ENCODE results near the gene TRIM28.

The TRIM28 gene

DNA sequence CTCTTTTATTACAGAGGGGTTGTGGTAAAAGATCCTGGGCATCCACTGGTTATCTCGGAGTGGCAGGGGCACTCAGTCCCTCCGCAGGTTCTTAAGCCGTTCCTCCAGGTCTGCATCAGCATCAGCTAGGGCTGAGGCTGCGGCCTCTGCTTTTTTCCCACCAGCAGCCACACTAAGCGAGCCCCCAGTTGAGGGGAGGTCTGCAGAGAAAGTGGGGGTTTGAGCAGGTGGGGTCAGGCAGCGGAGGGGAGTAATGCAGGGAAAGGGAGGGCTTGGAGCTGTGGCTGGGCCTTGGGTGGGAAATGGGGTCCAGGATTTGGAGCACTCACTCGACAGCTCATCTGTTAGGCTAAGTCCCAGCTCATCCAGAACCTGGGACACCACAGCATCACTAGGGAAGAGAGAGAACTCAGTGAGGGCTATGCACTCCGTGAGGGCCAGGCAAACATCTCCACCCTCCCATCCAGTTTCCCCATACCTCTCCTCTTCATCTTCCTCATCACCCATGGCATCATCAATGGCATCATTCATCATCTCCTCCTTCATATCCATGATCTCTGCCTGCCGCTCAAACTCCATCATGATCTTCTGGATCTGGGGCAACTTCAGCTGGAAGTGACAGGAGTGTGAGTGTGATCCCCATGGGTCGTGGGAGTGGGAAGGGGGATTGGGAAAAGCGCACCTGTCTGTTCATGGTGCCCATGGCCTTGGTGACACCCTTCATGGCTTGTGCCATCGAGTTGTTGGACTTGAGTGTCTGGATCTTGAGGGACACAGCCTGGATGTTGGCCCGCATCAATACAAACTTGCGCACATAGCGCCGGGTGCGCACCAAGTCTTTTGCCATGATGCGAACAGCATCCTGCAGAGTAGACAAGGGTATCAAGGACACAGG lies 8.0 kb downstream of the TRIM28 start:
- TF ChIP-seq, protein P1, sequence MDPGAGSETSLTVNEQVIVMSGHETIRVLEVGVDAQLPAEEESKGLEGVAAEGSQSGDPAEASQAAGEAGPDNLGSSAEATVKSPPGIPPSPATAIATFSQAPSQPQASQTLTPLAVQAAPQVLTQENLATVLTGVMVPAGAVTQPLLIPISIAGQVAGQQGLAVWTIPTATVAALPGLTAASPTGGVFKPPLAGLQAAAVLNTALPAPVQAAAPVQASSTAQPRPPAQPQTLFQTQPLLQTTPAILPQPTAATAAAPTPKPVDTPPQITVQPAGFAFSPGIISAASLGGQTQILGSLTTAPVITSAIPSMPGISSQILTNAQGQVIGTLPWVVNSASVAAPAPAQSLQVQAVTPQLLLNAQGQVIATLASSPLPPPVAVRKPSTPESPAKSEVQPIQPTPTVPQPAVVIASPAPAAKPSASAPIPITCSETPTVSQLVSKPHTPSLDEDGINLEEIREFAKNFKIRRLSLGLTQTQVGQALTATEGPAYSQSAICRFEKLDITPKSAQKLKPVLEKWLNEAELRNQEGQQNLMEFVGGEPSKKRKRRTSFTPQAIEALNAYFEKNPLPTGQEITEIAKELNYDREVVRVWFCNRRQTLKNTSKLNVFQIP (CRISPR knock-in tag; IDR thresholded peaks at IDR 0.05; ENCODE audit: borderline replicate concordance, low read depth) = no peak
- TF ChIP-seq ZNF565 (CRISPR knock-in tag; conservative IDR thresholded peaks at IDR 0.05; ENCODE audit: low read depth) (no peak), ZC3H10 (CRISPR knock-in tag; IDR thresholded peaks at IDR 0.05) (no peak), ZNF8 (CRISPR knock-in tag; IDR thresholded peaks at IDR 0.05) (no peak), PATZ1 (CRISPR knock-in tag; IDR thresholded peaks at IDR 0.05; ENCODE audit: borderline replicate concordance) (no peak), PPARA (CRISPR knock-in tag; IDR thresholded peaks at IDR 0.05; ENCODE audit: borderline replicate concordance) (no peak), TSHZ2 (CRISPR knock-in tag; IDR thresholded peaks at IDR 0.05) (no peak), CREB5 (CRISPR knock-in tag; IDR thresholded peaks at IDR 0.05; ENCODE audit: low read depth) (no peak), BACH2 (CRISPR knock-in tag; IDR thresholded peaks at IDR 0.05; ENCODE audit: borderline replicate concordance) (no peak), OSR1 (CRISPR knock-in tag; IDR thresholded peaks at IDR 0.05) (no peak), ZFP3 (CRISPR knock-in tag; IDR thresholded peaks at IDR 0.05) (no peak), ISL1 (CRISPR knock-in tag; IDR thresholded peaks at IDR 0.05) (no peak), TOX (CRISPR knock-in tag; IDR thresholded peaks at IDR 0.05; ENCODE audit: borderline replicate concordance) (no peak), ARNTL (CRISPR knock-in tag; IDR thresholded peaks at IDR 0.05; ENCODE audit: borderline replicate concordance, low read depth) (no peak), GLIS3 (CRISPR knock-in tag; IDR thresholded peaks at IDR 0.05) (no peak), RARB (CRISPR knock-in tag; IDR thresholded peaks at IDR 0.05) (no peak), ZFP30 (CRISPR knock-in tag; IDR thresholded peaks at IDR 0.05) (no peak)
- ATAC-seq = no peak

GRCh38 chr19:58552655-58553054 lies 8.8 kb downstream of the TRIM28 start:
- TF ChIP-seq PPARA (CRISPR knock-in tag; IDR thresholded peaks at IDR 0.05; ENCODE audit: borderline replicate concordance) = no peak
- TF ChIP-seq, protein P1 (CRISPR knock-in tag; IDR thresholded peaks at IDR 0.05; ENCODE audit: borderline replicate concordance, low read depth) = no peak
- no peak for TF ChIP-seq CSRNP3 (CRISPR knock-in tag; IDR thresholded peaks at IDR 0.05)
- no peak for ATAC-seq

Measured in SK-N-SH treated with all-trans-retinoic acid at 6 μM for 48 hours (cell line).